ENCODE data around the gene ZSWIM7. TPM values are rescaled to one million over a fixed set of nuclear protein-coding genes. Genes with fewer than 3 reads are reported as not detected.

Gene ZSWIM7
- total and polyA plus RNA-seq, 2 experiments from 2014 or later: 16.3 to 50.4 TPM

DNA sequence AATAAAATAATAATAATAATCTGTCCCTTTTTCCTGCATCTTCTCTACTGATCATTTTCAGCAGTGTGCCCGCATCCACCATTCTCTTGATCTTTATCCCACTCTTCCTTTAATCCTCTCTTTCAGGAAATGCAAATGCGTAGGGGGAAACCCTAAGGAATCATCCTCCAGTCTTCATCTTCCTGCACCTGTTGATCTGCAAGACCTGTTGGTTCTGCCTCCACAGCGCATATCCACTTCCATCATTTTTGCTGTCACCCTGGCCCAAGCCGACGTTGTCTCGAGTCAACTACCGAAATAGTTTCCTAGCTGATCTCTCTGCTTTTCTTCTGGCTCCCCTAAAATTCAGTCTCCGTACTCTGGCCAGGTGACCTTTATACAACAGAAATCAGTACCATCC lies 30.0 kb downstream of the ZSWIM7 start (continued):
- TF ChIP-seq, protein P1, sequence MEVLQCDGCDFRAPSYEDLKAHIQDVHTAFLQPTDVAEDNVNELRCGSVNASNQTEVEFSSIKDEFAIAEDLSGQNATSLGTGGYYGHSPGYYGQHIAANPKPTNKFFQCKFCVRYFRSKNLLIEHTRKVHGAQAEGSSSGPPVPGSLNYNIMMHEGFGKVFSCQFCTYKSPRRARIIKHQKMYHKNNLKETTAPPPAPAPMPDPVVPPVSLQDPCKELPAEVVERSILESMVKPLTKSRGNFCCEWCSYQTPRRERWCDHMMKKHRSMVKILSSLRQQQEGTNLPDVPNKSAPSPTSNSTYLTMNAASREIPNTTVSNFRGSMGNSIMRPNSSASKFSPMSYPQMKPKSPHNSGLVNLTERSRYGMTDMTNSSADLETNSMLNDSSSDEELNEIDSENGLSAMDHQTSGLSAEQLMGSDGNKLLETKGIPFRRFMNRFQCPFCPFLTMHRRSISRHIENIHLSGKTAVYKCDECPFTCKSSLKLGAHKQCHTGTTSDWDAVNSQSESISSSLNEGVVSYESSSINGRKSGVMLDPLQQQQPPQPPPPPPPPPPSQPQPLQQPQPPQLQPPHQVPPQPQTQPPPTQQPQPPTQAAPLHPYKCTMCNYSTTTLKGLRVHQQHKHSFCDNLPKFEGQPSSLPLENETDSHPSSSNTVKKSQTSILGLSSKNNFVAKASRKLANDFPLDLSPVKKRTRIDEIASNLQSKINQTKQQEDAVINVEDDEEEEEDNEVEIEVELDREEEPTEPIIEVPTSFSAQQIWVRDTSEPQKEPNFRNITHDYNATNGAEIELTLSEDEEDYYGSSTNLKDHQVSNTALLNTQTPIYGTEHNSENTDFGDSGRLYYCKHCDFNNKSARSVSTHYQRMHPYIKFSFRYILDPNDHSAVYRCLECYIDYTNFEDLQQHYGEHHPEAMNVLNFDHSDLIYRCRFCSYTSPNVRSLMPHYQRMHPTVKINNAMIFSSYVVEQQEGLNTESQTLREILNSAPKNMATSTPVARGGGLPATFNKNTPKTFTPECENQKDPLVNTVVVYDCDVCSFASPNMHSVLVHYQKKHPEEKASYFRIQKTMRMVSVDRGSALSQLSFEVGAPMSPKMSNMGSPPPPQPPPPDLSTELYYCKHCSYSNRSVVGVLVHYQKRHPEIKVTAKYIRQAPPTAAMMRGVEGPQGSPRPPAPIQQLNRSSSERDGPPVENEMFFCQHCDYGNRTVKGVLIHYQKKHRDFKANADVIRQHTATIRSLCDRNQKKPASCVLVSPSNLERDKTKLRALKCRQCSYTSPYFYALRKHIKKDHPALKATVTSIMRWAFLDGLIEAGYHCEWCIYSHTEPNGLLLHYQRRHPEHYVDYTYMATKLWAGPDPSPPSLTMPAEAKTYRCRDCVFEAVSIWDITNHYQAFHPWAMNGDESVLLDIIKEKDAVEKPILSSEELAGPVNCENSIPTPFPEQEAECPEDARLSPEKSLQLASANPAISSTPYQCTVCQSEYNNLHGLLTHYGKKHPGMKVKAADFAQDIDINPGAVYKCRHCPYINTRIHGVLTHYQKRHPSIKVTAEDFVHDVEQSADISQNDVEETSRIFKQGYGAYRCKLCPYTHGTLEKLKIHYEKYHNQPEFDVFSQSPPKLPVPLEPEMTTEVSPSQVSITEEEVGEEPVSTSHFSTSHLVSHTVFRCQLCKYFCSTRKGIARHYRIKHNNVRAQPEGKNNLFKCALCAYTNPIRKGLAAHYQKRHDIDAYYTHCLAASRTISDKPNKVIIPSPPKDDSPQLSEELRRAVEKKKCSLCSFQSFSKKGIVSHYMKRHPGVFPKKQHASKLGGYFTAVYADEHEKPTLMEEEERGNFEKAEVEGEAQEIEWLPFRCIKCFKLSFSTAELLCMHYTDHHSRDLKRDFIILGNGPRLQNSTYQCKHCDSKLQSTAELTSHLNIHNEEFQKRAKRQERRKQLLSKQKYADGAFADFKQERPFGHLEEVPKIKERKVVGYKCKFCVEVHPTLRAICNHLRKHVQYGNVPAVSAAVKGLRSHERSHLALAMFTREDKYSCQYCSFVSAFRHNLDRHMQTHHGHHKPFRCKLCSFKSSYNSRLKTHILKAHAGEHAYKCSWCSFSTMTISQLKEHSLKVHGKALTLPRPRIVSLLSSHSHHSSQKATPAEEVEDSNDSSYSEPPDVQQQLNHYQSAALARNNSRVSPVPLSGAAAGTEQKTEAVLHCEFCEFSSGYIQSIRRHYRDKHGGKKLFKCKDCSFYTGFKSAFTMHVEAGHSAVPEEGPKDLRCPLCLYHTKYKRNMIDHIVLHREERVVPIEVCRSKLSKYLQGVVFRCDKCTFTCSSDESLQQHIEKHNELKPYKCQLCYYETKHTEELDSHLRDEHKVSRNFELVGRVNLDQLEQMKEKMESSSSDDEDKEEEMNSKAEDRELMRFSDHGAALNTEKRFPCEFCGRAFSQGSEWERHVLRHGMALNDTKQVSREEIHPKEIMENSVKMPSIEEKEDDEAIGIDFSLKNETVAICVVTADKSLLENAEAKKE (CRISPR knock-in tag; IDR thresholded peaks at IDR 0.05): no peak
- no peak for TF ChIP-seq NANOG (IDR thresholded peaks at IDR 0.05; ENCODE audit: borderline replicate concordance)
- TF ChIP-seq, protein P2, sequence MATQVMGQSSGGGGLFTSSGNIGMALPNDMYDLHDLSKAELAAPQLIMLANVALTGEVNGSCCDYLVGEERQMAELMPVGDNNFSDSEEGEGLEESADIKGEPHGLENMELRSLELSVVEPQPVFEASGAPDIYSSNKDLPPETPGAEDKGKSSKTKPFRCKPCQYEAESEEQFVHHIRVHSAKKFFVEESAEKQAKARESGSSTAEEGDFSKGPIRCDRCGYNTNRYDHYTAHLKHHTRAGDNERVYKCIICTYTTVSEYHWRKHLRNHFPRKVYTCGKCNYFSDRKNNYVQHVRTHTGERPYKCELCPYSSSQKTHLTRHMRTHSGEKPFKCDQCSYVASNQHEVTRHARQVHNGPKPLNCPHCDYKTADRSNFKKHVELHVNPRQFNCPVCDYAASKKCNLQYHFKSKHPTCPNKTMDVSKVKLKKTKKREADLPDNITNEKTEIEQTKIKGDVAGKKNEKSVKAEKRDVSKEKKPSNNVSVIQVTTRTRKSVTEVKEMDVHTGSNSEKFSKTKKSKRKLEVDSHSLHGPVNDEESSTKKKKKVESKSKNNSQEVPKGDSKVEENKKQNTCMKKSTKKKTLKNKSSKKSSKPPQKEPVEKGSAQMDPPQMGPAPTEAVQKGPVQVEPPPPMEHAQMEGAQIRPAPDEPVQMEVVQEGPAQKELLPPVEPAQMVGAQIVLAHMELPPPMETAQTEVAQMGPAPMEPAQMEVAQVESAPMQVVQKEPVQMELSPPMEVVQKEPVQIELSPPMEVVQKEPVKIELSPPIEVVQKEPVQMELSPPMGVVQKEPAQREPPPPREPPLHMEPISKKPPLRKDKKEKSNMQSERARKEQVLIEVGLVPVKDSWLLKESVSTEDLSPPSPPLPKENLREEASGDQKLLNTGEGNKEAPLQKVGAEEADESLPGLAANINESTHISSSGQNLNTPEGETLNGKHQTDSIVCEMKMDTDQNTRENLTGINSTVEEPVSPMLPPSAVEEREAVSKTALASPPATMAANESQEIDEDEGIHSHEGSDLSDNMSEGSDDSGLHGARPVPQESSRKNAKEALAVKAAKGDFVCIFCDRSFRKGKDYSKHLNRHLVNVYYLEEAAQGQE (IDR thresholded peaks at IDR 0.05; ENCODE audit: unreplicated experiment): no peak

DNA sequence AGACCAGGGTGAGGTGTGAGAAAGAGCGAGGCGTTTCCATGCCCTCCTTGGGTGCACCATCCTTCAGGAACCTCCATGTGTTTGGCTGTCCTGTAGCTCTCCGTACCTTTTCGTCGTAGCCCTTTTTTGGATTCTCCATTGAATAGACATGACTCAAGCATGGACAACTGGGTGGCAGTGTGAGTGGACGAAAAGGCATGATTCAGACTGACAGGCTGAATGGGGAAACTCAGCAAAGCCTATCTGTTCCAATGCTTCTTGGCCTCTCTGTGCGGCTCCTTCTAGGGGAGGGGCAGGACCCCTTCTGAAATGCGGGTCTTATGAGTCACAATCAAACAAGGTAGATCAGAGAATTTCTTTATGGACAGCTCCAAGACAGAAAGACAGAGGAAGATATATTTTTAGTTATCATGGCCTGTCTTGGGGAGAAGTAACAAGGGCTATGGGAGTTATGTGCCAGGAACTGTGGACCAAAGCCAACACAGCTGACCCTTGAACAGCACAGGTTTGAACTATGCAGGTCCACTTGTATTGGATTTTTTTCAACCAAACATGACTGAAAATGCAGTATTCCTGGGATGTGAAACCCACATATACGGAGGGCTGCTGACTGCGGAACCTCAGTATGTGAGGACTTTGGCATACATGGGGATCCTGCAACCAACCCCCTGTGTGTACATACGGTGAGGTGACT lies 31.7 kb downstream of the ZSWIM7 start:
- Histone ChIP-seq H3K4me1 (ENCODE audit: insufficient read depth) (peaks cover 29% of the 10 kb centered on the region), H3K4me3 (no peak overlapping the region), H3K9me2 (ENCODE audit: insufficient read depth) (0 out of 2 replicates have a peak, but pooled peaks cover 7% of the 10 kb centered on the region), H3K36me3 (ENCODE audit: insufficient read depth) (no peaks in the 10 kb centered on the region), H3K4me2 (peak overlapping the region; percentile 33), H3K27ac (ENCODE audit: low read depth) (peak overlapping the region; percentile 98), H3K27me3 (ENCODE audit: insufficient read depth) (no peaks in the 10 kb centered on the region), H2AFZ (no peak overlapping the region), H3F3A (replicated peaks; ENCODE audit: low read depth) (peaks cover 12% of the 10 kb centered on the region), H4K20me1 (replicated peaks; ENCODE audit: insufficient read depth) (no peaks in the 10 kb centered on the region), H3K79me2 (replicated peaks; ENCODE audit: insufficient read depth) (no peaks in the 10 kb centered on the region; the same call in 1 of the 2 replicates)
- Mint-ChIP-seq H3K27ac (peak overlapping the region; percentile 98), H3K36me3 (ENCODE audit: low read depth) (peaks cover 2% of the 10 kb centered on the region; the same call in 1 of the 3 replicates), H3K4me1 (peaks cover 55% of the 10 kb centered on the region), H3K9me3 (no peaks in the 10 kb centered on the region), H3K27me3 (ENCODE audit: insufficient read depth, low read depth, poor library complexity) (peaks cover 11% of the 10 kb centered on the region), H3K4me3 (peak overlapping the region; percentile 41; the same call in 2 of the 3 replicates)
- no peak for ATAC-seq
- DNase-seq (ENCODE audit: low spot score): no peak
- TF ChIP-seq, protein P1 (CRISPR knock-in tag; IDR thresholded peaks at IDR 0.05): no peak
